NK-92 (cell line): ENCODE measurements around the gene PTH.

Experiments used
- DNase-seq: peaks from one replicate; lab custom pipeline; 2025; ENCODE audit not compliant: unreplicated experiment; lab: John Stamatoyannopoulos, UW

Gene PTH

GRCh38 chr11:13495929-13496328 is at the start of gene PTH:
PTH (minus strand) TSS chr11:13495997; CDS start chr11:13492855, 3,142 bp downstream.
- DNase-seq: no peak

GRCh38 chr11:13538044-13538443 is 42.2 kb upstream of the PTH start:
- DNase-seq: no peak

DNA sequence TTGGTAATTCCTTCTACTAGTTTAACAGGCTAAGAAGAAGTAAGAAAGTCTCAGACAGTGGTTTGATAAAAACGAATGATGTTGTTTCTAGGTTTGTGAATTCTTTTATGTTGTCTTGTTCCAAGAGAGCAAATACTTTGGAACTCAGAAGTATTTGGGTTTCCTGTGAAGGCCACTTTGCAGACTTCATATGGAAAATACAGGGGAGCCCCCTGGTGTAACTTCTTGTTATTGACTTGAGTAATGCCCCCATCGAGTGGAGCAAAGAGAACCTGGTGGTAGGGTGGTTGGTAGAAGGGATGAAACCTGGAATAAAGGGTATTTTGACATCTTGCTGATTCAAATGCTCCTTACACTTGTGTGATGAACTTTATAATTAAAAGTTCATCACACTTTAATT is 40.0 kb upstream of the PTH start:
- no peak for DNase-seq

DNA sequence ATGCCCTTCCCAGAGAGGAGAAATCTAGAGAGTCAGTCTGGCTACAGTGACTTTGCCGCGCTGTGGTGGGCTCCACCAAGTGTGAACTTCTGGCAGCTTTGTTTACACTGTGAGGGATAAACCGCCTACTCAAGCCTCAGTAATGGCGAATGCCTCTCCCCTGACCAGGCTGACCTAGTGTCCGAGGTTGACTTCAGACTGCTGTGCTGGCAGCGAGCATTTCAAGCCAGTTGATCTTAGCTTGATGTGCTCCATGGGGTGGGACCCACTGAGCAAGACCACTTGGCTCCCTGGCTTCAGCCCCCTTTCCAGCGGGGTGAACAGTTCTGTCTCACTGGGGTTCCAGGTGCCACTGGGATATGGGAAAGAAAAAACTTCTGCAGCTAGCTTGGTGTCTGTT is 38.6 kb upstream of the PTH start:
- no peak for DNase-seq

- no peak for DNase-seq
Measured at GRCh38 chr11:13525257-13525656, 29.5 kb upstream of the PTH start.

- no peak for DNase-seq
Measured at GRCh38 chr11:13503393-13503792, 7.6 kb upstream of the PTH start.

- no peak for DNase-seq
Measured at GRCh38 chr11:13502492-13502891, 6.7 kb upstream of the PTH start.

- DNase-seq: no peak
Measured at GRCh38 chr11:13494051-13494450, 1.7 kb downstream of the PTH start.

GRCh38 chr11:13487661-13488030 is 8.2 kb downstream of the PTH start:
- DNase-seq: no peak

DNA sequence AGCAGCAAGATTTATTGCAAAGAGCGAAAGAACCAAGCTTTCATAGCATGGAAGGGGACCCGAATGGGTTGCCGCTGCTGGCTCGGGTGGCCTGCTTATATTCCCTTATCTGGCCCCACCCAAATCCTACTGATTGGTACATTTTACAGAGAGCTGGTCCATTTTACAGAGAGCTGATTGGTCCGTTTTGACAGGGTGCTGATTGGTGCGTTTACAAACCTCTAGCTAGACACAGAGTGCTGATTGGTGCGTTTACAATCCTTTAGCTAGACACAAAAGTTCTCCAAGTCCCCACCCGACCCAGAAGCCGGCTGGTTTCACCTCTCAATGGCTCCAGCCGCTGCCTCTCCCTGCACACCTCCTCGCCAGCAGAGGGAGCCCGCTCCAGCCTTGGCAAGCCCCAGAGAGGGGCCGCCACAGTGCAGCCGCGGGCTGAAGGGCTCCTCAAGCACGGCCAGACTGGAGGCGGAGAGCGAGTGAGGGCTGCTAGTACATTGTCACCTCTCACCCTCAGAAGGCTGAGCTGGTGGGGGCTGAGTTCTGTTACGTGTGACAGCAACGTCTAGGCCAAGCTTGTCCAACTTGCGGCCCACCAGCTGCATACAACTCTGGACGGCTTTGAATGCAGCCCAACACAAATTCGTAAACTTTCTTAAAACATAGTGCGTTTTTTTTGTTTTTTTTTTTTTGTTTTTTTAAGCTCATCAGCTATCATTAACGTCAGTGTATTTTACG is 8.7 kb downstream of the PTH start:
- no peak for DNase-seq

DNA sequence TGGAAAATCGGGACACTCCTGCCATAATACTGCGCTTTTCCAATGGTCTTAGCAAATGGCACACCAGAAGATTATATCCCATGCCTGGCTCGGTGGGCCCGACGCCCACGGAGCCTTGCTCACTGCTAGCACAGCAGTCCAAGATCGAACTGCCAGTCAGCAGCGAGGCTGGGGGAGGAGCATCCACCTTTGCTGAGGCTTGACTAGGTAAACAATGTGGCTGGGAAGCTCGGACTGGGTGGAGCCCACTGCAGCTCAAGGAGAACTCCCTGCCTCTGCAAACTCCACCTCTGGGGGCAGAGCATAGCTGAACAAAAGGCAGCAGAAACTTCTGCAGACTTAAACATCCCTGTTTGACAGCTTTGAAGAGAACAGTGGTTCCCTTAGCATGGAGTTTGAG is 15.6 kb downstream of the PTH start:
- no peak for DNase-seq

GRCh38 chr11:13479688-13480087 is 16.1 kb downstream of the PTH start:
- DNase-seq: no peak

DNA sequence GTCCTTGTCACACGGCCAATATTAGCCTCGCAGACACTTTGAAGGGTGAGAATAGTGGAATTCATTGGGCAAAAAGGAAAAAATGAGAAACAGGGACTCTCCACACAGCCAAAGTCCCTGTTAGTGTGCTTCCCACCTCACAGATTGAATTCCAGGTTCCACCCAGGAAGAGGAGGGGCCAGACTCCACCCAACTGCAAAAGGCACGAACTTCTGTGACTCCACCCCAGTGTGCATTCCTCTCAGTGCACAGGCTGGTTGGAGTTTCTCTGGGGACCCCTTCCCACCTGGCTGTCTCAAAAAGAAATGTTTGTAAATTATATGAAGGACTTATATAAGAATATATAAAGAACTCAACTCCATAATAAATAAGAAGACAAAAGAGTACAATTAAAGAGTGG is 20.7 kb downstream of the PTH start:
- DNase-seq: no peak

GRCh38 chr11:13473013-13473722 is 22.6 kb downstream of the PTH start:
- DNase-seq: no peak

DNA sequence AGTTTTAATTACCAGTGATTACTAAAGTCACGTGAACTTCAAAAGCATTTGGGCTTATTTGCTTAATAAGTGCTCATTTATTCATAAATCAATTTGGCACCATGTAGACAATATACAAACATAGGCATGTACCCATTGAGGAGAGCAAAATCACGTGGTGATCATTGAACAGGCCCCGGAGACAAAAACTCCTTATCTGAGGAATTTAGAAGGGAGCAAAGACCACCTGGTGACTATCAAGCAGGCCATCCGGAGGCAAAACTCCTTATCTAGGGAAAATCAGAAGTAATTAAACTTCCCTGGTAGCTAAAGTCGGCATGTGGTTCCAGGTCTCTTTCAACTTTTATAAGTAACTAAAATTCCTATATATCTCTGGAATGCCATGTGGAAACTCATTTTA is 27.0 kb downstream of the PTH start:
- no peak for DNase-seq

DNA sequence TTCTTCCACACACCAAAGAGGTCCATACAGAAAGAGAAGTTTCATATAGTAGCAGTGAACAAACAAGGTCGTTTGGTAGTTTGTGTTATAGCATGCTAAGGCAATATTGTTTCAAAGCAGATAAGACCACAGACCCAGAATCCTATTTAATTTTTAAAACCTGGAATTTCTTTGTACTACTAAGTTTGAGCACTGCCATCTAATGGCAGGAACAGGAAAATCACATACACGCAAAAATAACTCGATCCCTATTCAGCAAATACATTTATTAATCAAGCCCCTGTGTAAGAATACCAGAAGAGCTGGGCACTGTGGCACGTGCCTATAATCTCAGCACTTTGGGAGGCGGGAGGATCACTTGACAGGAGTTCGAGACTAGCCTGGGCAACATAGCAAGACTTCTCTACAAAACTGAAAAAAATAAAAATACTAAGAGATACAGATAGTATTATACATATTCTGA is 29.9 kb downstream of the PTH start:
- DNase-seq: no peak

DNA sequence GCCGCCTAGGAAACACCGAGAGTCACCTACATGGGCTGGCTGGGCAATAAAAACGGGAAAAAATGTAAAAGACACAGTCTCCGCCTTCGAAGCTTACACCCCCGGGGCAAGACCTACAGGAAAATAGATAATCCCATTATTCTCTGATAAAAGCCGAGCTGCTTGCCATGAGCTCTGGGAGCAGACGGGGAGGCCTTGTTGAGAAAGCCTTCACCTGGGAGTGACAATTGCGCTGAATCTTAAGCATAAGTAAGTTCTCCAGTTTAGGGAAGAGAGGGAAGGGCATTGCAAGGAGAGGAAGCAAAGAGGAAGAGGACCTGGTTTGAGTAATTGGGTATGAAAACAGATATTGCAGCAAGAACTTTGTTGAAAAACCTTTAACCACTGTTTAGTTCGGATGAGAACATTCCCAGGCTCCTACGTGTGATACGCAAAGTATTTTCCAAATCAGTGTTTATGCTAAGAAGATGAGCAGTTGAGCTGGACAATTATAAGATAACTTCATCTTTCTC is 32.0 kb downstream of the PTH start:
- no peak for DNase-seq

DNA sequence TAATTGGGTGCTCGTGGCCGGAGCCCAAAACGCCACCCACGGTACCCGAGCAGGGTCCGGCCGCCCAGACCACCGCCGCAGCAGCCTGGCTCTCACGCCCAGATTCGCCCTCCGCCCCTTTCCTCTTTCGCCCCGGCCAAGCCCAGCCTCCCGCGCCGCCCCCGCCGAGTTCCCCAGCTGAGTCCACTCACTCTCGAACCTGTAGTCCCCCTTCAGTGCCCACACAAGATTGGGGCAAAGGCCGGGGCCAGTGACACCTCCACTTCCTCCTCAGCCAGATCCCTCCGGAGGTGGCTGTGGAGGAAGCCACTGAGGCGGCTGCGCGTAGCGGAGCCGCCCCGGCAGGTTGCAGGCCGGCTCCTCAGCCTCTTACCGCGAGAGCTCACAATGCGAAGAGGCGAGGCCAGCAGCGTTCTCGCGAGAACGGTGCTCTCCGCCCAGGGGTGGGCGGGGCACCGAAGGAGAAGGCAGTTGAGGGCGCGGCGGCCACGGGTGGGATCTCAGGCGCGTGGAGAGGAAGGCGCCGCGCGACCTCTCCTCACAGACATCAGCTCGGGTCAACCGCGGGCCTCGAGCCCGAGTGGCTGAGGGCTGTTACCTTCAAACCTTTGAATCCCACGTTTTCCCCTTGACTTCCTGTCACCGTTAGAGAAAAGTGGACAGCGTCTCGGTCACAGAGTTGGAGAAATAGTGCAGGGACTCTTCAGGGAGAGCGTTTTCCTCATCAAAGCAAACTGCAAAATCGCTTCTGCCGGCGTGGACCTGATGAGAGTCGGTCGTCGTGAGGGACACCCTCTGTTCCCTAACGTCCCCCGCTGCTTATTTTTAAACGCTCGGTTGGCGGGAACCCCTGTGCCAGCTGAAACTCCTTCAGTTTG is 32.7 kb downstream of the PTH start, which contains the start of gene BTBD10:
Gene BTBD10 (minus strand): TSS at position 322 of the 878 bp plus-strand sequence. CDS start 18,098 bp downstream, outside the sequence.
- DNase-seq: peak; percentile 19

DNA sequence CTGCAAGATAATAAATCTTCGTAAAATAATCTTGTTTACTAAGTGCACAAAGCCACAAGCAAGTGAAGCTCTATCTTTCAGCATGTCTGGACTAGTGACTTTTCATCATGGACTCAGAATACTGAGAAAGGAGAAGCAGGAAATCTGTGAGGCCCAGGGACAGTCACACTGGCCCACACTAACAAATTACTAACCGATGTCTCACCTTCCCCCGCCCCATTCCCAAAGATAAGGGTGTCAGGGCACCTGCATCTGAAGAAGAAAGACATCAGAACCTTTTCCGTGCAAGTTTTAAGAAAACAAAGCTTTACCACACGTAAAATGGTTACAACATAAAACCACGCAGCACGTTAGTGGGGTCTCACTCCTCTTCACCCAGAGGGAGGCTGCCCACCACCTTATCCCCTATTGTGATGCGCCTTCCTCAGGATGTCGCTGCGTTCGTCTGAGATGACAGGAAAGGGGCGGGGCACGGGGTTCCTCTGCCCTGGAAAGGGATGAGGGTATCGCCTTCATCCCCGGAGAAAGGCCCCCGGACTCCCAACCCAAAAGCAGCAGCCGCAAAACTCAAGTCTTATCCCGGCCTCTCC is 33.4 kb downstream of the PTH start:
- DNase-seq: no peak

- DNase-seq: no peak
Measured at GRCh38 chr11:13461291-13461690, 34.5 kb downstream of the PTH start.

GRCh38 chr11:13450832-13451397 is 44.9 kb downstream of the PTH start:
- no peak for DNase-seq
